ENCODE results near the gene ZBTB7C.
A peak's percentile ranks its signal among the peaks of the same experiment; 100 is the strongest.

The ZBTB7C gene

GRCh38 chr18:48163738-48164115, 245.5 kb downstream of the ZBTB7C start:
- TF ChIP-seq, protein P1, sequence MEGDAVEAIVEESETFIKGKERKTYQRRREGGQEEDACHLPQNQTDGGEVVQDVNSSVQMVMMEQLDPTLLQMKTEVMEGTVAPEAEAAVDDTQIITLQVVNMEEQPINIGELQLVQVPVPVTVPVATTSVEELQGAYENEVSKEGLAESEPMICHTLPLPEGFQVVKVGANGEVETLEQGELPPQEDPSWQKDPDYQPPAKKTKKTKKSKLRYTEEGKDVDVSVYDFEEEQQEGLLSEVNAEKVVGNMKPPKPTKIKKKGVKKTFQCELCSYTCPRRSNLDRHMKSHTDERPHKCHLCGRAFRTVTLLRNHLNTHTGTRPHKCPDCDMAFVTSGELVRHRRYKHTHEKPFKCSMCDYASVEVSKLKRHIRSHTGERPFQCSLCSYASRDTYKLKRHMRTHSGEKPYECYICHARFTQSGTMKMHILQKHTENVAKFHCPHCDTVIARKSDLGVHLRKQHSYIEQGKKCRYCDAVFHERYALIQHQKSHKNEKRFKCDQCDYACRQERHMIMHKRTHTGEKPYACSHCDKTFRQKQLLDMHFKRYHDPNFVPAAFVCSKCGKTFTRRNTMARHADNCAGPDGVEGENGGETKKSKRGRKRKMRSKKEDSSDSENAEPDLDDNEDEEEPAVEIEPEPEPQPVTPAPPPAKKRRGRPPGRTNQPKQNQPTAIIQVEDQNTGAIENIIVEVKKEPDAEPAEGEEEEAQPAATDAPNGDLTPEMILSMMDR (IDR thresholded peaks at IDR 0.05; ENCODE audit: low read depth, low read length) = no peak
- in situ Hi-C loops (cut with HindIII; ENCODE audit: low sequenced_read_pairs) = no loop called here
- no peak overlapping the region for H3K4me3 ChIP-seq (ENCODE audit: low read depth, low read length)
- DNase-seq (ENCODE audit: low read depth, low spot score) = no peak

- in situ Hi-C loops (cut with HindIII; ENCODE audit: low sequenced_read_pairs) = no loop called here
- DNase-seq (ENCODE audit: low read depth, low spot score) = no peak
- TF ChIP-seq, protein P1 (IDR thresholded peaks at IDR 0.05; ENCODE audit: low read depth, low read length) = no peak
- no peak overlapping the region for H3K4me3 ChIP-seq (ENCODE audit: low read depth, low read length)
Observed at GRCh38 chr18:48162956-48163737, 246.0 kb downstream of the ZBTB7C start.

DNA sequence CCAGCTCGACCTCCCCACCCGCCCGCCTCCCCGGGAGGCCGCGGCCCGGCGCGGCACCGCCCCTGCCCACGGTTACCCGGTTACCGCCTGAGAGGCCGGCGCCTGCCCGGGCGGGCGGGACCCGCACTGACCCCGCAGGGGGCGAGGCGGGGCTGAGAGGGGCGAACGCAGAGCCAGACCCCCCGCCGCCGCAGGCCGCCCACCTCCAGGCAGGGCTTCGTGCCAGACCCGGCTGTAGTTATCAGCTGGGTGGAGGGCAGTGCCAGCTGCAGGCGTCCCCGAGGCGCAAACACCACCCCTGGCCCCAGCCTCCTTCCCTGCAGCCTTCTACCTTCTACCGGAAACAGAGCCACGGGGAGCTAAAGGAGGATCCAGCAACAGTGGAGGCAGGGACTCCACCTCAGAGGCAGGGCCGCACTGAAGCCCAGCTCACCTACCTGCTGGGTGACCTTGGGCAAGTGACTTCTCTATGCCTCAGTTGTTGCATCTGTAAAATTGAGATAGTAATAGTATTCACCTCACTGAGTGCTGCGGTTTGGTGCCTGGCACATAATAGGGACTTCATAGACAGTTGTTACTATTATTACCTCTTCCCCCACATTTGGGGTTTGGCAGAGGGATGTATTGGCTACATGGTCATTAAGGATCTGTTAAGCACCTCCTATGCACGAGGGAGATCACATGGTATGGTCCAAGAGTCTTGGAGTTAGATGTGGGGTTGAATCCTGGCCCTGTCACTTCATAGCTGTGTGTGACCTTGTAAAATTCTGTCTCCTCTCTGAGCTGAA, 247.1 kb downstream of the ZBTB7C start:
- no peak for DNase-seq (ENCODE audit: low read depth, low spot score)
- peak overlapping the region; percentile 59 for H3K4me3 ChIP-seq (ENCODE audit: low read depth, low read length)
- in situ Hi-C loops (cut with HindIII; ENCODE audit: low sequenced_read_pairs) = no loop called here
- TF ChIP-seq, protein P1 (IDR thresholded peaks at IDR 0.05; ENCODE audit: low read depth, low read length) = no peak

GRCh38 chr18:48161191-48161910, 247.8 kb downstream of the ZBTB7C start:
- peak; percentile 52 for DNase-seq (ENCODE audit: low read depth, low spot score)
- H3K4me3 ChIP-seq (ENCODE audit: low read depth, low read length) = peak overlapping the region; percentile 59
- in situ Hi-C loops (cut with HindIII; ENCODE audit: low sequenced_read_pairs) = no loop called here
- TF ChIP-seq, protein P1 (IDR thresholded peaks at IDR 0.05; ENCODE audit: low read depth, low read length) = no peak

DNA sequence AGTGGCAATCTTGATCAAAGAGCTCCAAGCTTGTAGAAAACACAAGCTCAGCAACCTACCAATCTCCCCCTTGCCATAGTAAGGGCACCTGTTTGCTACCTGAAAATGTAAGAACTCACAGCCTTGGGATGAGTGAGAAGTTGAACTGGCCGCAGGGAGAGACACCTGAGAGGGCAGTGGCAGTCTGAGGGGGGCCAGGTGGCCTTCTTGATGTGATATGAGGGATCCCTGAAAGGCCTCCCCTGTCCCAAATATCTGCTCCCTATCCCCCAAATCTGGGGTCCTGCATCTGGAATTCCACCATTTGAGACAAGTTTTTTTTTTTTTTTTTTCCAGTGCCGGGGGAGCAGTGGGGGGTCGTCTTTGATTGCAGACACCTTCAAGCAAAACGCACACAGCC, 248.6 kb downstream of the ZBTB7C start:
- in situ Hi-C loops (cut with HindIII; ENCODE audit: low sequenced_read_pairs) = no loop called here
- TF ChIP-seq, protein P1 (IDR thresholded peaks at IDR 0.05; ENCODE audit: low read depth, low read length) = no peak
- peak overlapping the region; percentile 59 for H3K4me3 ChIP-seq (ENCODE audit: low read depth, low read length)
- no peak for DNase-seq (ENCODE audit: low read depth, low spot score)

GRCh38 chr18:48159816-48160215, 249.4 kb downstream of the ZBTB7C start:
- in situ Hi-C loops (cut with HindIII; ENCODE audit: low sequenced_read_pairs) = no loop called here
- TF ChIP-seq, protein P1 (IDR thresholded peaks at IDR 0.05; ENCODE audit: low read depth, low read length) = no peak
- no peak overlapping the region for H3K4me3 ChIP-seq (ENCODE audit: low read depth, low read length)
- no peak for DNase-seq (ENCODE audit: low read depth, low spot score)
